H9 (cell line): ENCODE results near the gene MPZL3. TPM values are rescaled to one million over a fixed set of nuclear protein-coding genes. Genes with fewer than 3 reads are reported as not detected.

Source experiments
- DNase-seq: peaks from one replicate; pipeline ENCODE4 v3.0.0-alpha.2; 2017
- H2AFZ ChIP-seq: one replicate; pipeline ENCODE4 v1.6.1; 2013; ENCODE audit warnings: mild to moderate bottlenecking, low read length, control low read depth, moderate library complexity
- H2AK5ac ChIP-seq: 2 replicates; pipeline ENCODE4 v1.6.1; 2013; ENCODE audit warnings: low read length, control low read depth, mixed read lengths; ENCODE audit not compliant: insufficient read length
- H2BK120ac ChIP-seq: one replicate; pipeline ENCODE4 v1.6.1; 2013; ENCODE audit warnings: low read depth, mild to moderate bottlenecking, low read length, control low read depth, inconsistent platforms; ENCODE audit not compliant: poor library complexity, severe bottlenecking
- H2BK12ac ChIP-seq: 2 replicates; pipeline ENCODE4 v1.6.1; 2013; ENCODE audit warnings: low read length, control low read depth, mixed read lengths, low read depth; ENCODE audit not compliant: insufficient read length
- H2BK15ac ChIP-seq: 2 replicates; pipeline ENCODE4 v1.6.1; 2013; ENCODE audit warnings: low read depth, low read length, control low read depth
- H2BK20ac ChIP-seq: one replicate; pipeline ENCODE4 v1.6.1; 2013; ENCODE audit warnings: low read depth, mild to moderate bottlenecking, low read length, control low read depth, inconsistent platforms; ENCODE audit not compliant: poor library complexity, severe bottlenecking
- H2BK5ac ChIP-seq: 2 replicates; pipeline ENCODE4 v1.6.1; 2013; ENCODE audit warnings: low read length, control low read depth, mixed read lengths; ENCODE audit not compliant: insufficient read length
- H3K14ac ChIP-seq: 2 replicates; pipeline ENCODE4 v1.6.1; 2013; ENCODE audit warnings: low read length, control low read depth; ENCODE audit not compliant: insufficient read depth
- H3K18ac ChIP-seq: 2 replicates; pipeline ENCODE4 v1.6.1; 2013; ENCODE audit warnings: low read depth, mild to moderate bottlenecking, mixed read lengths, low read length, control low read depth; ENCODE audit not compliant: insufficient read length
- H3K23ac ChIP-seq: 2 replicates; pipeline ENCODE4 v1.6.1; 2013; ENCODE audit warnings: low read length, control low read depth, mixed read lengths, low read depth; ENCODE audit not compliant: insufficient read length
- H3K23me2 ChIP-seq: 2 replicates; pipeline ENCODE4 v1.6.1; 2013; ENCODE audit warnings: low read depth, mild to moderate bottlenecking, mixed read lengths, low read length, control low read depth; ENCODE audit not compliant: insufficient read length, poor library complexity, severe bottlenecking
- H3K27ac ChIP-seq: 2 replicates; pipeline ENCODE4 v1.5.1; 2013; ENCODE audit warnings: low read length, control low read depth, mixed read lengths, low read depth; ENCODE audit not compliant: insufficient read length
- H3K27me3 ChIP-seq: 2 replicates; pipeline ENCODE4 v1.6.1; 2013; ENCODE audit warnings: low read length, control low read depth, inconsistent platforms; ENCODE audit not compliant: insufficient read depth
- H3K4ac ChIP-seq: 2 replicates; pipeline ENCODE4 v1.6.1; 2013; ENCODE audit warnings: low read depth, mild to moderate bottlenecking, control low read depth, inconsistent platforms, low read length, moderate library complexity
- H3K4me1 ChIP-seq: 2 replicates; pipeline ENCODE4 v1.6.1; 2013; ENCODE audit warnings: low read length, control low read depth, inconsistent platforms; ENCODE audit not compliant: insufficient read depth
- H3K4me2 ChIP-seq: 2 replicates; pipeline ENCODE4 v1.6.1; 2013; ENCODE audit warnings: low read length, control low read depth, mixed read lengths; ENCODE audit not compliant: insufficient read length, insufficient read depth
- H3K56ac ChIP-seq: 2 replicates; pipeline ENCODE4 v1.6.1; 2013; ENCODE audit warnings: low read depth, mild to moderate bottlenecking, mixed read lengths, low read length, control low read depth; ENCODE audit not compliant: insufficient read length
- H3K79me1 ChIP-seq: 2 replicates; pipeline ENCODE4 v1.6.1; 2013; ENCODE audit warnings: low read depth, mild to moderate bottlenecking, moderate library complexity, low read length, control low read depth, inconsistent platforms; ENCODE audit not compliant: insufficient read depth, poor library complexity, severe bottlenecking
- H3K79me2 ChIP-seq: 2 replicates; pipeline ENCODE4 v1.6.1; 2013; ENCODE audit warnings: low read length, control low read depth, inconsistent platforms; ENCODE audit not compliant: insufficient read depth
- H3K9ac ChIP-seq: 2 replicates; pipeline ENCODE4 v1.6.1; 2013; ENCODE audit warnings: low read length, control low read depth, mixed read lengths; ENCODE audit not compliant: insufficient read length; ENCODE audit errors: extremely low read depth
- H3K9me3 ChIP-seq: one replicate; pipeline ENCODE4 v1.6.1; 2013; ENCODE audit warnings: low read depth, low read length, inconsistent platforms; ENCODE audit not compliant: control insufficient read depth
- H3T11ph ChIP-seq: one replicate; pipeline ENCODE4 v1.6.1; 2013; ENCODE audit warnings: mild to moderate bottlenecking, low read length, control low read depth, inconsistent platforms
- H4K20me1 ChIP-seq: one replicate; pipeline ENCODE4 v1.6.1; 2013; ENCODE audit not compliant: control insufficient read depth, insufficient read length, insufficient read depth
- H4K5ac ChIP-seq: 2 replicates; pipeline ENCODE4 v1.6.1; 2013; ENCODE audit warnings: low read depth, mild to moderate bottlenecking, mixed read lengths, low read length, control low read depth; ENCODE audit not compliant: insufficient read length
- H4K8ac ChIP-seq: replicated peaks from 2 replicates; pipeline ENCODE4 v1.6.1; 2013; ENCODE audit warnings: low read length, control low read depth, mixed read lengths, low read depth; ENCODE audit not compliant: insufficient read length
- H4K91ac ChIP-seq: 2 replicates; pipeline ENCODE4 v1.6.1; 2013; ENCODE audit warnings: low read depth, mild to moderate bottlenecking, moderate library complexity, mixed read lengths, low read length, control low read depth; ENCODE audit not compliant: insufficient read length
- H3K27ac Mint-ChIP-seq, 3 experiments: 2 replicates in 2 of 3; 3 replicates in 1 of 3; pipeline ENCODE4 v1.8.0; 2020 to 2021; ENCODE audit warnings: mixed read lengths in 3 of 3, mild to moderate bottlenecking in 1 of 3, moderate library complexity in 1 of 3
- H3K27me3 Mint-ChIP-seq: 2 replicates; pipeline ENCODE4 v1.8.0; 2021; ENCODE audit warnings: low read depth, mild to moderate bottlenecking, moderate library complexity, mixed read lengths
- H3K36me3 Mint-ChIP-seq, 3 experiments: 2 replicates in 2 of 3; 3 replicates in 1 of 3; pipeline ENCODE4 v1.8.0; 2020 to 2021; ENCODE audit warnings: low read depth in 3 of 3, mixed read lengths in 3 of 3; ENCODE audit not compliant: insufficient read depth in 1 of 3
- H3K4me1 Mint-ChIP-seq, 2 experiments: 2 replicates each; pipeline ENCODE4 v1.8.0; 2020; ENCODE audit warnings: mixed read lengths in 2 of 2
- H3K4me3 Mint-ChIP-seq, 2 experiments: 2 replicates in 1 of 2; 3 replicates in 1 of 2; pipeline ENCODE4 v1.8.0; 2020 to 2021; ENCODE audit warnings: mild to moderate bottlenecking in 2 of 2, mixed read lengths in 2 of 2, moderate library complexity in 1 of 2
- H3K9me3 Mint-ChIP-seq, 2 experiments: 2 replicates in 1 of 2; 3 replicates in 1 of 2; pipeline ENCODE4 v1.8.0; 2020; ENCODE audit warnings: mild to moderate bottlenecking in 2 of 2, mixed read lengths in 2 of 2, moderate library complexity in 1 of 2
- WGBS: extraction: QIAGEN DNeasy Blood & Tissue Kit; methylation state at CpG from one replicate; pipeline ENCODE4 v1.1.7; 2013; ENCODE audit warnings: missing lambda C conversion rate, low lambda C conversion rate, mixed read lengths; ENCODE audit not compliant: insufficient read length; ENCODE audit errors: extremely low coverage; 5-methylcytosine and 5-hydroxymethylcytosine counted together
- total RNA-seq: library from RNA; stranded (reverse); gene quantifications from 2 replicates; pipeline ENCODE4 v1.2.1, GENCODE V29; 2021
- TF ChIP-seq, protein P1 (sequence below): fragments of 200-600 bp; sonication (generic); conservative IDR thresholded peaks from 3 replicates; pipeline ENCODE4 v1.8.0; 2021; ENCODE audit warnings: antibody characterized with exemption, mild to moderate bottlenecking

Gene MPZL3
- total RNA-seq, 1 experiment from 2014 or later, result 2.6 TPM

DNA sequence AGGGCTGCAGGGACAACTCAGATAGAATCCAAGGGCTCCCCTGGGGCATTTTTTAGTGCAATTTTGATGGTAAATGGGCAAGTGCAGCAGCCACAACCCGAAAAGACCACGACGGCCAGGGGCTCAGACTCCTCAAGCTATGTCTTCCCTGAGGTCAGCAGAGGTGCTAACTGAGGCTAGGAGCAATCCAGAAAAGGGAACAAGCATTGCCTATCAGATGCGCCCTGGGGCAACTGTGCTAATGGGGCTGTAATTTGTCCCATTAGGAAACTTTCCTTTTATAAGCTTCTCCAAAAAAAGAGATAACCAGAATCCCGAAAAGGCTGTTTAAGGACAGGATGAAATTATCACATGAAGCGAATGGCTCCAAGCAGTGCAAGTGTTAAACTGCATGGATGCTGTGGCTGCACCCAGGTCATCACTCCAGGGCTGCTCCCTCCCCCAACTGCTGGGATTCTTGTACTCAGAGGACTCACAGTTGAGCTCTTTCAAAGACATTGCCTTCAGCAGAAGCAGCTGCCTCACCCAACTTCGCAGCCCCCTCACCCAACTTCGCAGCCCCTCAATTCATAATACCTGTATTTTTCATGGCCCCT lies 49.5 kb upstream of the MPZL3 start:
- H3K9ac ChIP-seq, result no peak overlapping the region
- no peak for DNase-seq
- H3K4me1 ChIP-seq, result no peaks in the 10 kb centered on the region
- H3K79me1 ChIP-seq, result no peaks in the 10 kb centered on the region
- TF ChIP-seq, protein P1, sequence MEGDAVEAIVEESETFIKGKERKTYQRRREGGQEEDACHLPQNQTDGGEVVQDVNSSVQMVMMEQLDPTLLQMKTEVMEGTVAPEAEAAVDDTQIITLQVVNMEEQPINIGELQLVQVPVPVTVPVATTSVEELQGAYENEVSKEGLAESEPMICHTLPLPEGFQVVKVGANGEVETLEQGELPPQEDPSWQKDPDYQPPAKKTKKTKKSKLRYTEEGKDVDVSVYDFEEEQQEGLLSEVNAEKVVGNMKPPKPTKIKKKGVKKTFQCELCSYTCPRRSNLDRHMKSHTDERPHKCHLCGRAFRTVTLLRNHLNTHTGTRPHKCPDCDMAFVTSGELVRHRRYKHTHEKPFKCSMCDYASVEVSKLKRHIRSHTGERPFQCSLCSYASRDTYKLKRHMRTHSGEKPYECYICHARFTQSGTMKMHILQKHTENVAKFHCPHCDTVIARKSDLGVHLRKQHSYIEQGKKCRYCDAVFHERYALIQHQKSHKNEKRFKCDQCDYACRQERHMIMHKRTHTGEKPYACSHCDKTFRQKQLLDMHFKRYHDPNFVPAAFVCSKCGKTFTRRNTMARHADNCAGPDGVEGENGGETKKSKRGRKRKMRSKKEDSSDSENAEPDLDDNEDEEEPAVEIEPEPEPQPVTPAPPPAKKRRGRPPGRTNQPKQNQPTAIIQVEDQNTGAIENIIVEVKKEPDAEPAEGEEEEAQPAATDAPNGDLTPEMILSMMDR, result no peak
- H3K23ac ChIP-seq, result no peak overlapping the region
- H3K36me3 Mint-ChIP-seq, result no peaks in the 10 kb centered on the region
- no peaks in the 10 kb centered on the region for H3K9me3 ChIP-seq
- no peak overlapping the region for H4K5ac ChIP-seq
- no peaks in the 10 kb centered on the region for H3K9me3 Mint-ChIP-seq
- H3K4me3 Mint-ChIP-seq, result no peak overlapping the region
- WGBS, result no CpG with 5 or more reads among the region's 8 CpGs
- no peak overlapping the region for H4K8ac ChIP-seq
- no peak overlapping the region for H2BK5ac ChIP-seq
- H3K27ac Mint-ChIP-seq, result no peak overlapping the region
- no peaks in the 10 kb centered on the region for H4K20me1 ChIP-seq
- H4K91ac ChIP-seq, result no peak overlapping the region
- no peak overlapping the region for H3K14ac ChIP-seq
- H3K27me3 ChIP-seq, result no peaks in the 10 kb centered on the region
- no peak overlapping the region for H3K4me2 ChIP-seq
- peaks cover 3 to 4% of the 10 kb centered on the region in 2 experiments for H3K4me1 Mint-ChIP-seq
- H2AK5ac ChIP-seq, result no peak overlapping the region
- no peak overlapping the region for H2BK120ac ChIP-seq
- H3K18ac ChIP-seq, result no peak overlapping the region
- H2AFZ ChIP-seq, result no peak overlapping the region
- no peak overlapping the region for H3K4ac ChIP-seq
- H3K27ac ChIP-seq, result no peak overlapping the region
- no peak overlapping the region for H2BK20ac ChIP-seq
- no peak overlapping the region for H3K56ac ChIP-seq
- no peaks in the 10 kb centered on the region for H3K79me2 ChIP-seq
- H2BK15ac ChIP-seq, result no peak overlapping the region
- no peak overlapping the region for H2BK12ac ChIP-seq
- H3T11ph ChIP-seq, result no peak overlapping the region
- no peaks in the 10 kb centered on the region for H3K23me2 ChIP-seq
- H3K27me3 Mint-ChIP-seq, result peaks cover 33% of the 10 kb centered on the region
